Measurements from ENCODE around the gene LINC01488. TPM values are rescaled to one million over a fixed set of nuclear protein-coding genes. Genes with fewer than 3 reads are reported as not detected.
A peak's percentile ranks its signal among the peaks of the same experiment; 100 is the strongest.

The LINC01488 gene
- total and polyA plus RNA-seq, 9 of the 15 experiments (the other 6 are each of a cell fraction or from before 2014, with no cell fraction given) = not detected

- 1% methylated on average over 13 of the region's 13 CpGs for WGBS (ENCODE audit: insufficient coverage, low coverage, missing lambda C conversion rate)
- FAIRE-seq = no peak
- no peak for ATAC-seq
- Histone ChIP-seq H2AFZ (ENCODE audit: low read depth, low read length) (no peak overlapping the region), H3K9ac (ENCODE audit: insufficient read depth in 1 of 2, low read depth in 2 of 2, low read length in 2 of 2) (peak overlapping the region in 1 of 2 experiments; percentile 26; a peak in 1 of 4 replicates), H3K9me3 (replicated peaks; ENCODE audit: control insufficient read depth, insufficient read depth, low read depth, low read length) (no peaks in the 10 kb centered on the region), H3K79me2 (ENCODE audit: control insufficient read depth, insufficient read depth, low read length) (no peaks in the 10 kb centered on the region), H3K4me1 (replicated peaks in 1 of 2; ENCODE audit: control insufficient read depth in 2 of 2, insufficient read depth in 2 of 2, low read length in 2 of 2) (peaks cover 0 to 8% of the 10 kb centered on the region in 2 experiments; a peak in 2 of 5 replicates), H3K4me3 (no peak overlapping the region), H4K20me1 (replicated peaks; ENCODE audit: control insufficient read depth, insufficient read depth, low read length) (peaks cover 7% of the 10 kb centered on the region; the same call in 1 of the 2 replicates), H3K27ac (ENCODE audit: extremely low read depth, low read depth, low read length) (no peak overlapping the region), H3K36me3 (ENCODE audit: control insufficient read depth, insufficient read depth, low read length) (no peaks in the 10 kb centered on the region), H3K27me3 (ENCODE audit: control insufficient read depth in 2 of 2, insufficient read depth in 2 of 2, low read length in 2 of 2) (peaks cover 33 to 83% of the 10 kb centered on the region in 2 experiments), H3K9me1 (ENCODE audit: control insufficient read depth, insufficient read depth, low read length) (no peaks in the 10 kb centered on the region), H3K4me2 (ENCODE audit: insufficient read depth, low read length) (no peak overlapping the region)
- in situ Hi-C loops (cut with MboI) (no loop called here), intact Hi-C loops (cut with micrococcal nuclease) (no loop called here)
- ChIA-PET POLR2A (no interaction called here), CTCF (ENCODE audit: low intra/inter-chr PET ratio) (no interaction called here)
- DNase-seq (ENCODE audit: extremely low read depth in 1 of 4, low spot score in 3 of 4) = no peak
- no peak for TF ChIP-seq EP400 (IDR thresholded peaks at IDR 0.05)
- no peak for TF ChIP-seq MYNN (IDR thresholded peaks at IDR 0.05)
- no peak for TF ChIP-seq MYNN (CRISPR knock-in tag; IDR thresholded peaks at IDR 0.05)
- no peak for TF ChIP-seq ZNF589 (CRISPR knock-in tag; IDR thresholded peaks at IDR 0.05; ENCODE audit: low read depth)
- TF ChIP-seq ZNF121 (CRISPR knock-in tag; conservative IDR thresholded peaks at IDR 0.05) = no peak
- TF ChIP-seq ZNF561 (CRISPR knock-in tag; conservative IDR thresholded peaks at IDR 0.05) = no peak
- TF ChIP-seq ZNF184 (CRISPR knock-in tag; IDR thresholded peaks at IDR 0.05) = no peak
- no peak for TF ChIP-seq KDM2B (CRISPR knock-in tag; IDR thresholded peaks at IDR 0.05)
- TF ChIP-seq ZNF224 (CRISPR knock-in tag; IDR thresholded peaks at IDR 0.05) = no peak
- no peak for TF ChIP-seq ZNF316 (IDR thresholded peaks at IDR 0.05)
- TF ChIP-seq MCM5 (IDR thresholded peaks at IDR 0.05; ENCODE audit: low read depth) = no peak
- TF ChIP-seq CC2D1A (IDR thresholded peaks at IDR 0.05) = no peak
- BruUV-seq (replicated peaks) = no TSS peak
Measured at GRCh38 chr11:69500285-69501120, 19.0 kb downstream of the LINC01488 start.

Measured in K562 (cell line).